HCT116 (cell line): ENCODE data around the gene SHROOM3. TPM values are rescaled to one million over a fixed set of nuclear protein-coding genes. Genes with fewer than 3 reads are reported as not detected.

Experiments used
- ATAC-seq: fragments of 200-7000 bp; cut with Tn5 transposase; 2 replicates; pipeline ENCODE4 v1.9.1; 2020; ENCODE audit warnings: mild to moderate bottlenecking, moderate library complexity
- BruUV-seq: library from RNA; stranded (reverse); fragments of 400-500 nt; replicated peaks from 2 replicates; lab custom pipeline; 2021; lab: Mats Ljungman, UMichigan
- CTCF ChIA-PET: fragments of 300-600 bp; sonication (Branson Sonifier 250); formaldehyde crosslinking; loops from one replicate; lab custom pipeline; 2021; ENCODE audit warnings: antibody characterized with exemption; lab: Charles Lee
- POLR2A ChIA-PET: fragments of 300-600, 350-600 bp; sonication (Branson Sonifier 250); formaldehyde crosslinking; loops from one replicate; lab custom pipeline; 2021; ENCODE audit warnings: antibody characterized with exemption; lab: Charles Lee
- RAD21 ChIA-PET, 2 experiments: fragments of 300-600 bp; sonication (Branson Sonifier 250); formaldehyde crosslinking; loops; one replicate each; lab custom pipeline; 2023; ENCODE audit warnings: low total read pairs in 2 of 2; ENCODE audit not compliant: uncharacterized antibody in 2 of 2, unreplicated experiment in 2 of 2, low non-redundant PET in 1 of 2; lab: Charles Lee
- DNase-seq: peaks from one replicate; pipeline ENCODE4 v3.0.0-alpha.2; 2010; ENCODE audit warnings: low read depth, low spot score
- H2AFZ ChIP-seq: fragments of 200-600 bp; shearing (Covaris generic), sonication (generic); 2 replicates; pipeline ENCODE4 v1.6.1; 2017; ENCODE audit warnings: low read depth, mixed run types, mixed read lengths, antibody characterized with exemption, low read length; ENCODE audit not compliant: poor library complexity, severe bottlenecking
- H3K27ac ChIP-seq: 2 replicates; pipeline ENCODE4 v1.5.1; 2012; ENCODE audit warnings: low read depth, low read length
- H3K27me3 ChIP-seq: fragments of 200-600 bp; sonication (generic); 2 replicates; pipeline ENCODE4 v1.6.1; 2016; ENCODE audit warnings: mixed run types, low read length, mixed read lengths; ENCODE audit not compliant: insufficient read depth
- H3K36me3 ChIP-seq, 2 experiments: fragments of 200-500 bp in 1 of 2; fragments of 200-600 bp in 1 of 2; sonication (Bioruptor generic) in 1 of 2; sonication (generic) in 1 of 2; 2 replicates each; pipeline versions ENCODE4 v1.5.1 to v1.6.1; 2014 to 2016; ENCODE audit warnings: low read length in 2 of 2, inconsistent platforms in 1 of 2, mixed read lengths in 1 of 2, mixed run types in 1 of 2; ENCODE audit not compliant: insufficient read depth in 2 of 2, control insufficient read depth in 1 of 2
- H3K4me1 ChIP-seq, 2 experiments: fragments of 200-600 bp in 1 of 2; sonication (generic) in 1 of 2; 2 replicates each; pipeline versions ENCODE4 v1.5.1 to v1.6.1; 2012 to 2017; ENCODE audit warnings: low read length in 2 of 2, inconsistent platforms in 1 of 2, mild to moderate bottlenecking in 1 of 2, mixed read lengths in 1 of 2, mixed run types in 1 of 2, moderate library complexity in 1 of 2; ENCODE audit not compliant: insufficient read depth in 2 of 2, control insufficient read depth in 1 of 2
- H3K4me2 ChIP-seq: fragments of 200-600 bp; sonication (generic); 2 replicates; pipeline ENCODE4 v1.6.1; 2017; ENCODE audit warnings: mixed run types, low read length, mixed read lengths
- H3K4me3 ChIP-seq, 2 experiments: fragments of 200-600 bp in 1 of 2; sonication (generic) in 1 of 2; replicated peaks in 1 of 2; 2 replicates each; pipeline ENCODE4 v1.5.1; 2011 to 2016; ENCODE audit warnings: low read length in 2 of 2, control low read depth in 1 of 2, low read depth in 1 of 2, mild to moderate bottlenecking in 1 of 2, mixed read lengths in 1 of 2, mixed run types in 1 of 2
- H3K79me2 ChIP-seq: fragments of 200-600 bp; sonication (generic); 2 replicates; pipeline ENCODE4 v1.6.1; 2017; ENCODE audit warnings: mild to moderate bottlenecking, mixed run types, low read length, moderate library complexity, mixed read lengths; ENCODE audit not compliant: insufficient read depth
- H3K9ac ChIP-seq: fragments of 200-600 bp; sonication (generic); 2 replicates; pipeline ENCODE4 v1.6.1; 2016; ENCODE audit warnings: low read length, mixed read lengths
- H3K9me2 ChIP-seq: fragments of 200-600 bp; sonication (generic), shearing (Covaris generic); 2 replicates; pipeline ENCODE4 v1.6.1; 2017; ENCODE audit warnings: mixed run types, mild to moderate bottlenecking, moderate library complexity; ENCODE audit not compliant: insufficient read depth
- H3K9me3 ChIP-seq, 2 experiments: fragments of 200-500 bp in 1 of 2; fragments of 200-600 bp in 1 of 2; sonication (Bioruptor generic) in 1 of 2; sonication (generic) in 1 of 2; 2 replicates each; pipeline ENCODE4 v1.6.1; 2014 to 2017; ENCODE audit warnings: low read length in 2 of 2, mixed read lengths in 2 of 2, inconsistent platforms in 1 of 2, low read depth in 1 of 2, mild to moderate bottlenecking in 1 of 2, mixed run types in 1 of 2, moderate library complexity in 1 of 2; ENCODE audit not compliant: control insufficient read depth in 1 of 2, insufficient read depth in 1 of 2
- H4K20me1 ChIP-seq: fragments of 200-600 bp; sonication (generic), shearing (Covaris generic); 2 replicates; pipeline ENCODE4 v1.6.1; 2017; ENCODE audit warnings: mixed run types, mild to moderate bottlenecking, moderate library complexity; ENCODE audit not compliant: insufficient read depth
- CEBPB ChIP-seq: IDR thresholded peaks from 2 replicates; pipeline ENCODE4 v1.6.1; 2012; ENCODE audit warnings: low read depth
- EGR1 ChIP-seq: IDR thresholded peaks from 2 replicates; pipeline ENCODE4 v1.6.1; 2012; ENCODE audit warnings: low read depth
- ELF1 ChIP-seq: IDR thresholded peaks from 2 replicates; pipeline ENCODE4 v1.6.1; 2012; ENCODE audit warnings: low read depth, borderline replicate concordance
- EZH2 ChIP-seq: fragments of 200-600 bp; sonication (generic); IDR thresholded peaks from 2 replicates; pipeline ENCODE4 v1.6.1; 2017; ENCODE audit warnings: antibody characterized with exemption, mixed run types
- EZH2phosphoT487 ChIP-seq: fragments of 200-600 bp; IDR thresholded peaks from 2 replicates; pipeline ENCODE4 v1.6.1; 2018; ENCODE audit warnings: antibody characterized with exemption, borderline replicate concordance
- FOSL1 ChIP-seq: IDR thresholded peaks from 2 replicates; pipeline ENCODE4 v1.6.1; 2012; ENCODE audit warnings: low read depth
- JUND ChIP-seq: IDR thresholded peaks from 2 replicates; pipeline ENCODE4 v1.6.1; 2012
- POLR2A ChIP-seq: IDR thresholded peaks from 2 replicates; pipeline ENCODE4 v1.7.0; 2011; ENCODE audit warnings: borderline replicate concordance; ENCODE audit not compliant: insufficient read depth, insufficient read length; ENCODE audit errors: extremely low read depth
- POLR2AphosphoS5 ChIP-seq: IDR thresholded peaks from 2 replicates; pipeline ENCODE4 v1.6.1; 2011; ENCODE audit warnings: mild to moderate bottlenecking, low read depth, low read length, moderate library complexity
- RAD21 ChIP-seq: IDR thresholded peaks from 2 replicates; pipeline ENCODE4 v1.6.1; 2012; ENCODE audit warnings: low read depth, mild to moderate bottlenecking
- SIN3A ChIP-seq: IDR thresholded peaks from 2 replicates; pipeline ENCODE4 v1.6.1; 2012; ENCODE audit warnings: low read depth
- SP1 ChIP-seq: IDR thresholded peaks from 2 replicates; pipeline ENCODE4 v1.6.1; 2012; ENCODE audit warnings: low read depth
- SRF ChIP-seq: IDR thresholded peaks from 2 replicates; pipeline ENCODE4 v1.6.1; 2012; ENCODE audit warnings: low read depth
- YY1 ChIP-seq: IDR thresholded peaks from 2 replicates; pipeline ENCODE4 v1.6.1; 2011; ENCODE audit warnings: low read length, low read depth, moderate library complexity, mild to moderate bottlenecking; ENCODE audit not compliant: insufficient replicate concordance; ENCODE audit errors: extremely low read depth
- ZFX ChIP-seq: fragments of 450-650 bp; IDR thresholded peaks from 2 replicates; pipeline ENCODE4 v1.6.1; 2017
- ZNF274 ChIP-seq: fragments of 200-500 bp; sonication (Bioruptor generic); IDR thresholded peaks from 2 replicates; pipeline ENCODE4 v1.6.1; 2014; ENCODE audit warnings: mild to moderate bottlenecking, low read depth, low read length, inconsistent platforms
- intact Hi-C: fragments of 100-400 bp; cut with micrococcal nuclease; formaldehyde crosslinking; loops from 2 replicates; pipeline ENCODE4 v1.10.0; 2022
- total RNA-seq: library from RNA; stranded (reverse); gene quantifications from one replicate; pipeline ENCODE4 v1.2.1, GENCODE V29; 2021; ENCODE audit not compliant: unreplicated experiment
- TF ChIP-seq, protein P1 (sequence below): IDR thresholded peaks from 2 replicates; pipeline ENCODE4 v1.6.1; 2011; ENCODE audit warnings: mild to moderate bottlenecking, low read length, moderate library complexity; ENCODE audit not compliant: insufficient replicate concordance; ENCODE audit errors: extremely low read depth
- TF ChIP-seq, protein P2 (sequence below): IDR thresholded peaks from 2 replicates; pipeline ENCODE4 v1.6.1; 2012
- TF ChIP-seq, protein P3 (sequence below): IDR thresholded peaks from 2 replicates; pipeline ENCODE4 v1.6.1; 2012
- TF ChIP-seq, protein P4 (sequence below): IDR thresholded peaks from 2 replicates; pipeline ENCODE4 v1.6.1; 2012; ENCODE audit warnings: low read depth
- TF ChIP-seq, protein P5 (sequence below), 3 experiments: fragments of 200-600 bp in 1 of 3; sonication (generic) in 1 of 3; IDR thresholded peaks in 2 of 3; conservative IDR thresholded peaks in 1 of 3; 2 replicates each; pipeline ENCODE4 v1.5.1; 2012 to 2017; ENCODE audit warnings: low read depth in 2 of 3, low read length in 2 of 3, antibody characterized with exemption in 1 of 3, borderline replicate concordance in 1 of 3, control low read depth in 1 of 3, mild to moderate bottlenecking in 1 of 3, mixed read lengths in 1 of 3, mixed run types in 1 of 3, moderate library complexity in 1 of 3; ENCODE audit not compliant: insufficient read depth in 1 of 3

Gene SHROOM3
- total RNA-seq, 1 experiment from 2014 or later = 22.5 TPM

DNA sequence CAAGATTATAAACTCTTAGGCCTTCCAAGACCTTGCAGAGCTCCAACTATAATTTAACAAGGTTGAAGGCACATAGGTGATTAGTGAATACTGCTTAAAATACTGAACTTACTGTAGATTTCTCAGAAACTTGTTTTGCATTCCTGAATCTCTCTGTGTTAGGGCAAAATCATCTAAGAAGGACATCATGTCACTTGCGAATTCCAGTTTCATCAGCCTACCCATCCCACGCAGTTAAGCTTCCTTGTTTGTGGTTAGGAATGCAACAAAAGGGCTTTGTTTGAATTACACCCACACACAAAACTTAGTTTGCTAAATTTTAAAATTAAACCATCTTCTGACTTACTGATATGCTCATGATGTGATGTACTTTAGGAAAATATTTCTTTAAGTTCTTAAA is 288.9 kb downstream of the SHROOM3 start:
- ChIA-PET CTCF (interaction anchor here (0.7 to 1.3 kb wide), 3 partner anchors 8 to 10 kb away, joined by 3 to 4 read pairs (median 3); no protein-coding TSS in a partner anchor), POLR2A (interaction anchor here (0.6 kb wide), 1 partner anchor 138 kb away, joined by 8 read pairs; no protein-coding TSS in a partner anchor), RAD21 (no interaction called here)
- BruUV-seq = no TSS peak
- Histone ChIP-seq H3K9me3 (no peaks in the 10 kb centered on the region), H3K9me2 (no peaks in the 10 kb centered on the region), H3K9ac (peak overlapping the region; percentile 40), H3K79me2 (no peaks in the 10 kb centered on the region; the same call in 1 of the 2 replicates), H3K4me1 (peaks cover 39 to 41% of the 10 kb centered on the region in 2 experiments), H3K27ac (peak overlapping the region; percentile 25; the same call in 1 of the 2 replicates), H3K4me2 (peak overlapping the region; percentile 72), H3K27me3 (no peaks in the 10 kb centered on the region), H3K4me3 (peak overlapping the region; percentile 6 to 29; a peak in 3 of 4 replicates), H4K20me1 (no peaks in the 10 kb centered on the region), H2AFZ (no peak overlapping the region), H3K36me3 (no peaks in the 10 kb centered on the region)
- intact Hi-C loops = loop anchor here (5.0 kb wide), 1 partner anchor 137 kb away; no protein-coding TSS in a partner anchor
- DNase-seq = peak; percentile 68
- ATAC-seq = peak; percentile 70
- TF ChIP-seq, protein P1, sequence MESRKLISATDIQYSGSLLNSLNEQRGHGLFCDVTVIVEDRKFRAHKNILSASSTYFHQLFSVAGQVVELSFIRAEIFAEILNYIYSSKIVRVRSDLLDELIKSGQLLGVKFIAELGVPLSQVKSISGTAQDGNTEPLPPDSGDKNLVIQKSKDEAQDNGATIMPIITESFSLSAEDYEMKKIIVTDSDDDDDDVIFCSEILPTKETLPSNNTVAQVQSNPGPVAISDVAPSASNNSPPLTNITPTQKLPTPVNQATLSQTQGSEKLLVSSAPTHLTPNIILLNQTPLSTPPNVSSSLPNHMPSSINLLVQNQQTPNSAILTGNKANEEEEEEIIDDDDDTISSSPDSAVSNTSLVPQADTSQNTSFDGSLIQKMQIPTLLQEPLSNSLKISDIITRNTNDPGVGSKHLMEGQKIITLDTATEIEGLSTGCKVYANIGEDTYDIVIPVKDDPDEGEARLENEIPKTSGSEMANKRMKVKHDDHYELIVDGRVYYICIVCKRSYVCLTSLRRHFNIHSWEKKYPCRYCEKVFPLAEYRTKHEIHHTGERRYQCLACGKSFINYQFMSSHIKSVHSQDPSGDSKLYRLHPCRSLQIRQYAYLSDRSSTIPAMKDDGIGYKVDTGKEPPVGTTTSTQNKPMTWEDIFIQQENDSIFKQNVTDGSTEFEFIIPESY = no peak
- TF ChIP-seq CEBPB (peak; percentile 74), FOSL1 (0 out of 2 replicates have a peak, but pooled peaks have one; percentile 18), SP1 (peak; percentile 66), RAD21 (no peak), JUND (no peak), ZNF274 (no peak), YY1 (no peak), POLR2A (no peak), POLR2AphosphoS5 (no peak), SRF (0 out of 2 replicates have a peak, but pooled peaks have one; percentile 29), EGR1 (peak; percentile 95), SIN3A (no peak), EZH2phosphoT487 (no peak), ELF1 (0 out of 2 replicates have a peak, but pooled peaks have one; percentile 12), EZH2 (no peak), ZFX (no peak)
- TF ChIP-seq, protein P2, sequence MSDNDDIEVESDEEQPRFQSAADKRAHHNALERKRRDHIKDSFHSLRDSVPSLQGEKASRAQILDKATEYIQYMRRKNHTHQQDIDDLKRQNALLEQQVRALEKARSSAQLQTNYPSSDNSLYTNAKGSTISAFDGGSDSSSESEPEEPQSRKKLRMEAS = peak; percentile 32; the same call in 1 of the 2 replicates
- TF ChIP-seq, protein P3, sequence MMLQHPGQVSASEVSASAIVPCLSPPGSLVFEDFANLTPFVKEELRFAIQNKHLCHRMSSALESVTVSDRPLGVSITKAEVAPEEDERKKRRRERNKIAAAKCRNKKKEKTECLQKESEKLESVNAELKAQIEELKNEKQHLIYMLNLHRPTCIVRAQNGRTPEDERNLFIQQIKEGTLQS = peak; percentile 50; the same call in 1 of the 2 replicates
- TF ChIP-seq, protein P4, sequence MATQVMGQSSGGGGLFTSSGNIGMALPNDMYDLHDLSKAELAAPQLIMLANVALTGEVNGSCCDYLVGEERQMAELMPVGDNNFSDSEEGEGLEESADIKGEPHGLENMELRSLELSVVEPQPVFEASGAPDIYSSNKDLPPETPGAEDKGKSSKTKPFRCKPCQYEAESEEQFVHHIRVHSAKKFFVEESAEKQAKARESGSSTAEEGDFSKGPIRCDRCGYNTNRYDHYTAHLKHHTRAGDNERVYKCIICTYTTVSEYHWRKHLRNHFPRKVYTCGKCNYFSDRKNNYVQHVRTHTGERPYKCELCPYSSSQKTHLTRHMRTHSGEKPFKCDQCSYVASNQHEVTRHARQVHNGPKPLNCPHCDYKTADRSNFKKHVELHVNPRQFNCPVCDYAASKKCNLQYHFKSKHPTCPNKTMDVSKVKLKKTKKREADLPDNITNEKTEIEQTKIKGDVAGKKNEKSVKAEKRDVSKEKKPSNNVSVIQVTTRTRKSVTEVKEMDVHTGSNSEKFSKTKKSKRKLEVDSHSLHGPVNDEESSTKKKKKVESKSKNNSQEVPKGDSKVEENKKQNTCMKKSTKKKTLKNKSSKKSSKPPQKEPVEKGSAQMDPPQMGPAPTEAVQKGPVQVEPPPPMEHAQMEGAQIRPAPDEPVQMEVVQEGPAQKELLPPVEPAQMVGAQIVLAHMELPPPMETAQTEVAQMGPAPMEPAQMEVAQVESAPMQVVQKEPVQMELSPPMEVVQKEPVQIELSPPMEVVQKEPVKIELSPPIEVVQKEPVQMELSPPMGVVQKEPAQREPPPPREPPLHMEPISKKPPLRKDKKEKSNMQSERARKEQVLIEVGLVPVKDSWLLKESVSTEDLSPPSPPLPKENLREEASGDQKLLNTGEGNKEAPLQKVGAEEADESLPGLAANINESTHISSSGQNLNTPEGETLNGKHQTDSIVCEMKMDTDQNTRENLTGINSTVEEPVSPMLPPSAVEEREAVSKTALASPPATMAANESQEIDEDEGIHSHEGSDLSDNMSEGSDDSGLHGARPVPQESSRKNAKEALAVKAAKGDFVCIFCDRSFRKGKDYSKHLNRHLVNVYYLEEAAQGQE = no peak
- TF ChIP-seq, protein P5, sequence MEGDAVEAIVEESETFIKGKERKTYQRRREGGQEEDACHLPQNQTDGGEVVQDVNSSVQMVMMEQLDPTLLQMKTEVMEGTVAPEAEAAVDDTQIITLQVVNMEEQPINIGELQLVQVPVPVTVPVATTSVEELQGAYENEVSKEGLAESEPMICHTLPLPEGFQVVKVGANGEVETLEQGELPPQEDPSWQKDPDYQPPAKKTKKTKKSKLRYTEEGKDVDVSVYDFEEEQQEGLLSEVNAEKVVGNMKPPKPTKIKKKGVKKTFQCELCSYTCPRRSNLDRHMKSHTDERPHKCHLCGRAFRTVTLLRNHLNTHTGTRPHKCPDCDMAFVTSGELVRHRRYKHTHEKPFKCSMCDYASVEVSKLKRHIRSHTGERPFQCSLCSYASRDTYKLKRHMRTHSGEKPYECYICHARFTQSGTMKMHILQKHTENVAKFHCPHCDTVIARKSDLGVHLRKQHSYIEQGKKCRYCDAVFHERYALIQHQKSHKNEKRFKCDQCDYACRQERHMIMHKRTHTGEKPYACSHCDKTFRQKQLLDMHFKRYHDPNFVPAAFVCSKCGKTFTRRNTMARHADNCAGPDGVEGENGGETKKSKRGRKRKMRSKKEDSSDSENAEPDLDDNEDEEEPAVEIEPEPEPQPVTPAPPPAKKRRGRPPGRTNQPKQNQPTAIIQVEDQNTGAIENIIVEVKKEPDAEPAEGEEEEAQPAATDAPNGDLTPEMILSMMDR (IDR thresholded peaks at IDR 0.05 in 2 of 3, conservative IDR thresholded peaks at IDR 0.05 in 1 of 3; ENCODE audit: borderline replicate concordance in 1 of 3, insufficient read depth in 1 of 3, low read depth in 2 of 3, low read length in 2 of 3) = no peak
